Activated CD4-positive, alpha-beta T cell treated with anti-CD3 and anti-CD28 coated beads, Interleukin-2, amount 50 U/mL, for 4 hours (primary cell): ENCODE results near the gene SERPINA10.
"Not testable (repeated sequence)": the region's sequence is repeated elsewhere in the genome, so short reads cannot be mapped to it uniquely, and the experiment has no call there.

Experiments used
- DNase-seq, 2 experiments: peaks; one replicate each; pipeline ENCODE4 v3.0.0-alpha.2; 2020

Gene SERPINA10

GRCh38 chr14:94312481-94313246 lies 19.6 kb upstream of the SERPINA10 start:
- DNase-seq, result no peak

- DNase-seq, result no peak
Observed at GRCh38 chr14:94310248-94310647, 17.2 kb upstream of the SERPINA10 start.

GRCh38 chr14:94309721-94310120 lies 16.7 kb upstream of the SERPINA10 start:
- no peak for DNase-seq

- no peak for DNase-seq
Observed at GRCh38 chr14:94307410-94307992, 14.4 kb upstream of the SERPINA10 start.

- DNase-seq, result no peak
Observed at GRCh38 chr14:94306047-94306978, 13.2 kb upstream of the SERPINA10 start.

- no peak for DNase-seq
Observed at GRCh38 chr14:94305620-94306019, 12.6 kb upstream of the SERPINA10 start.

- DNase-seq, result no peak
Observed at GRCh38 chr14:94304243-94304642, 11.2 kb upstream of the SERPINA10 start.

GRCh38 chr14:94303111-94303510 lies 10.0 kb upstream of the SERPINA10 start:
- DNase-seq, result no peak

GRCh38 chr14:94298130-94298529 lies 5.1 kb upstream of the SERPINA10 start:
- DNase-seq, result no peak

GRCh38 chr14:94296181-94296545 lies 3.1 kb upstream of the SERPINA10 start:
- not testable (repeated sequence) for DNase-seq

GRCh38 chr14:94295360-94296180 lies 2.5 kb upstream of the SERPINA10 start:
- no peak for DNase-seq

- DNase-seq, result no peak
Observed at GRCh38 chr14:94293578-94293924, 483 bp upstream of the SERPINA10 start.

- no peak for DNase-seq
Observed at GRCh38 chr14:94292526-94292871, 569 bp downstream of the SERPINA10 start.

- DNase-seq, result no peak
Observed at GRCh38 chr14:94291906-94292525, 1.1 kb downstream of the SERPINA10 start.

- no peak for DNase-seq
Observed at GRCh38 chr14:94291159-94291905, 1.7 kb downstream of the SERPINA10 start.

- DNase-seq, result no peak
Observed at GRCh38 chr14:94290197-94290596, 2.9 kb downstream of the SERPINA10 start.

GRCh38 chr14:94288610-94289465 lies 4.2 kb downstream of the SERPINA10 start:
- DNase-seq, result no peak

- no peak for DNase-seq
Observed at GRCh38 chr14:94285158-94285557, 7.9 kb downstream of the SERPINA10 start.

GRCh38 chr14:94284221-94284620 lies 8.8 kb downstream of the SERPINA10 start:
- DNase-seq, result no peak

- DNase-seq, result no peak
Observed at GRCh38 chr14:94282991-94283723, 9.9 kb downstream of the SERPINA10 start.
